HG02981 (cell line): ENCODE measurements around the gene ACVR2A.
A peak's percentile ranks its signal among the peaks of the same experiment; 100 is the strongest.

Experiments
- ATAC-seq: cut with Tn5 transposase; IDR thresholded peaks from one replicate; pipeline ENCODE4 v1.9.1; 2021; ENCODE audit warnings: mild to moderate bottlenecking, moderate library complexity; ENCODE audit not compliant: unreplicated experiment

ACVR2A gene

DNA sequence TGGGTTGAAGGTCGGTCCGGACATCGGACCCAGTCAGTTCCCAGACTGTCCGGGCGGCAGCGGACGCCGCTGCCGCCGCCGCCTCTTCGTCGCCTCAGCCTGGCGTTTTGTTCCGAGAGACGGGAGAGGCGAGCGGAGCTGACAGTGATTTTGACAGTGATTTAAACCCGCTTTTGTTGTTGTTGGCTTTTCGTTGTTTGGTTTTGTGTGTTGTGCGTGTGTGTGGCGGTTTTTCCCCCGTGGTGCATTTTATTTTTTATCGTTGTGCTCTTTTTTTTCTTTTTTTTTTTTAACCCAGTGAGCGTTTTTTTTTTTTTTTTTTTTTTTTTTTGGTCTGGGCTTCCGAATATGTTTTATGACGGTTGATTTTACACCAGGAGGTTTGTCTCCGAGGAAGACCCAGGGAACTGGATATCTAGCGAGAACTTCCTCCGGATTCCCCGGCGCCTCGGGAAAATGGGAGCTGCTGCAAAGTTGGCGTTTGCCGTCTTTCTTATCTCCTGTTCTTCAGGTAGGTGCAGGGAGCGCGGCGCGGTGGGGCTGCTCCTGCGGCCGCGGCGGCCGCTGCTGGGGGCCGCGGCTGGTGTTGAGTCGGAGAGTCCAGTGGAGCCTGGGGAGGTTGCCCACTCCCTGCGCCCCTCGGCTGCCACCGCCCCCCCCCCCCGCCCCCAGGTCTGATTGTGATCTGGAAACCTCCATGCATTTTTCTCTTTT lies at the start of gene ACVR2A:
ACVR2A (plus strand) TSS at position 333 of the 714 bp plus-strand sequence; CDS start at position 457, 124 bp downstream.
- peak; percentile 35 for ATAC-seq

- no peak for ATAC-seq
Observed at GRCh38 chr2:147800316-147800715, 44.5 kb upstream of the ACVR2A start.

DNA sequence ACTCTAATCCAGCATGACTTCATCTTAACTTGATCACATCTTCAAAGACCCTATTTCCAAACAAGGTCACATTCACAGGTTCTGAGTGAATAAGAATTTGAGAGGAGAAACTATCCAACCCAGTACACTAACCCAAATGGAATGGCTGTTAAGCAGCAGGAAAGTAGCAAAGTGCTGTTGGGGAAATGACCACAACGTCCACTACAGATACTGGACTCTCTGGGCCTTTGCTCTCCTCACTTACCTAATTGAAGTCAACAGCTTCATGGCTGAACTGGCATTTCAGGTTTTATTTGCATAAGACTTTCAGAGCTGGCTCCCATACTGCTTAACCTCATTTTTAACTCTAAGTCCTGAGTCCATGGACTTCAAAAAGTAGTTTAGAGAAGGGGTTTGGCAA lies 38.0 kb upstream of the ACVR2A start:
- ATAC-seq = no peak

DNA sequence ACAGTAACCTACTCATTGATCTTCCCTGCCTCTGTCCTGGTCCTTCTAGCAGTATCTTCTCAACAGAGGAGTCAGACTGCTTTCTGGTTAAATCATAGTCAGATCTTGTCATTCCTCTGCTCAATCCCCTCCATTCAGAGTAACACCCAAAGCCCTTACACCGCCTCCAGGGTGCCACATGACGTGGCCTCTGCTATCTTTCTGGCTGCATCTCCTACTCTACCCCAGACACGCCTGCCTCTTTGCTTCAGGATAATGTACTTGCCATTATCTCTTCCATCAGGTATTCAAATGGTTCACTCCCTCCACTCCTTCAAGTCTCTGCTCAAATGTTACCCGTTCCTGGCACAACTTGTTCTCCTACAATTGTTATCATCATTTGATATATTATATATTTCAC lies 36.3 kb upstream of the ACVR2A start:
- no peak for ATAC-seq

DNA sequence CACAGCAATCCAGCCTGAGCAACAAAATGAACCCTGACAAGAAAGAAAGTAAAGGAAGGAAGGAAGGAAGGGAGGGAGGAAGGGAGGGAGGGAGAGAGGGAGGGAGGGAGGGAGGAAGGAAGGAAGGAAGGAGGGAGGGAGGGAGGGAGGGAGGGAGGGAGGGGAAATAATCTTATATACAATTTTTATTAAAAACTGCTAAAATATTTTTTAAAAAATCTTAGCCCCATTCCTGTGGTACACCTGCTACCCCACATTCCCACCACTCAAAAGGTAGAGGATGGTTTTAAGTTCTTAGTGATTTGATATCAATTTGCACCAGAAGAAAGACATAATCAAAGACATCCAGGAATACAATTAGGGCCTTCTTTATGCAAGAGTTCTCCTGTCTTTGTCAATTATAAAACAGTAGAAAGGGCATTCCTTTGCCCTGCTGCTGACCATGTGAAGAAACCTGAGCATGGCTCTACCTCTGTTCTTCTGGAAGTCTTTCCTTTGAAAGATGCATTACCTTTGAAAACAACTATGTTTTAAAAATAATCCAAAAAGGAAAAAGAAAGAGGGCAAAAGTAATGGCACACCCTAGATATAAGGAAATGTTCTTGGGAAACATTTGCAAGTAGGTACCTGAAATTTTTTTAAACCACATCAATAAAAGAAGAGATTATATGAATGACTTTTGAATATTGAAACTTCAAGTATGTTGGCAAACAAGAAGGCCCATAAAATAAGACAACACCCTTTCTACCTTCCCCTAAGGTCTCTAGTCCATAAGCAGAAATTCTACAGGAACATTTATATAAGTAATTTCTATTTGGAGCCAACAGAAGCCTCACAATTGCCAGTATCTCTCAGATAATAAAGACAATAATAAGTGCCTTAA lies 33.7 kb upstream of the ACVR2A start:
- no peak for ATAC-seq

GRCh38 chr2:147818741-147819140 lies 26.1 kb upstream of the ACVR2A start:
- ATAC-seq = no peak

DNA sequence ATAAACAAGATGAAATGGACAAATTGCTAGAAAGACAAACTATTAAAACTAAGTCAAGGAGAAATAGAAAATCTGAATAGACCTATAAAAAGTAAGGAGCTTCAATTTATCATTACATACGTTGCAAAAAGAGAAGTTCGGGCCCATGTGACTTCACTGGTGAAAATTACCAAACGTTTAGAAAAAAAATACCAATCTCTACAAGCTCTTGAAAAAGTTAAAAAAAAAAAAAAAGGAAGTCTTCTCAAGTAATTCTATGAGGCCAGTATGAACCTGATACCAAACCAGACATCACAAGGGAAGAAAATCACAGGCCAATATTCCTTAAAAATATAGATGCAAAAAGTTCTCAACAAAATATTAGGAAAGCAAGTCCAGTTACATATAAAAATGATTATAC lies 20.2 kb upstream of the ACVR2A start:
- ATAC-seq = no peak

GRCh38 chr2:147826278-147827087 lies 18.3 kb upstream of the ACVR2A start:
- no peak for ATAC-seq

GRCh38 chr2:147827088-147827375 lies 17.8 kb upstream of the ACVR2A start:
- ATAC-seq = no peak

- no peak for ATAC-seq
Observed at GRCh38 chr2:147829106-147829505, 15.7 kb upstream of the ACVR2A start.

- ATAC-seq = no peak
Observed at GRCh38 chr2:147836099-147836498, 8.7 kb upstream of the ACVR2A start.

GRCh38 chr2:147843391-147843863 lies 1.4 kb upstream of the ACVR2A start:
- ATAC-seq = no peak

DNA sequence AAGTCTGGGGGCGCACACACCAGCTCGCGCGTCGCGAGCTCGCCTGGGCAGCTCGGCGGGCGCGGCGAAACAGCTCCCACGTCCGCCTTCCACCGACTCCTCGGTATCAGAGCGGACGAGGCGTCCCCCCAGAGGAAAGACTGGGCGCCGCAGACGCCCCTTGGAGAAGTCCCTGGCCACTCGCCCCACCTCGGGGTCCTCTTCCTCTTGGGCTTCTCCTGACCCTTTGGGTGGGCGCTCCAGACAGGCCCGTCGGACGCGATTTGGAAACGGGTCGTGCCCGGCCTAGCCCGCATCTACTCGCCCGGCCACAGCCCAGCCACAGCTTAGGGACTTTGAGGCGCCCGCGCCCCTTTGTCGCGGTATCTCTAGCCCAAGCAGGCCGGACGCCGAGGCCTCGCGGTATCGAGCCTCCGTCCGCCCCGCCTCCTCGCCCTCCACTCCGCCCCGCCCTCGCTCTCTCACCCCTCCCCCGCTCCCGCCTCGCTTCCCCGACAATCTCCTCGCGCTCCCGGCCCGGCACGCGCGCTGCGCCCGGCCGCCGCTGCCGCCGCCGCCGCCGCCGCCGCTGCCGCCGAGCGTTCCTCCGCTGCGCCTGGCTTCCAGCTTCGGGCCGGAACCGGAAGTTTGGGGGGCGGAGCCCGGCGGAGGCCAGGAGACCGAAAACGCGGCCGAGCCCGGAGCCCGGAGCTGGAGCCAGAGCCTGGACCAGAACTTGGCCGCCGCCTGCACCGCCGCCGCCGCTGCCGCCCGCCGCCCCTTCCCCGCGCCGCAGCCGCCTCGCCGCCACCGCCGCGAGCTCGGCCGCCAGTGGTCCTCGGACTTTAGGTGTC lies 749 bp upstream of the ACVR2A start:
- peak; percentile 84 for ATAC-seq

DNA sequence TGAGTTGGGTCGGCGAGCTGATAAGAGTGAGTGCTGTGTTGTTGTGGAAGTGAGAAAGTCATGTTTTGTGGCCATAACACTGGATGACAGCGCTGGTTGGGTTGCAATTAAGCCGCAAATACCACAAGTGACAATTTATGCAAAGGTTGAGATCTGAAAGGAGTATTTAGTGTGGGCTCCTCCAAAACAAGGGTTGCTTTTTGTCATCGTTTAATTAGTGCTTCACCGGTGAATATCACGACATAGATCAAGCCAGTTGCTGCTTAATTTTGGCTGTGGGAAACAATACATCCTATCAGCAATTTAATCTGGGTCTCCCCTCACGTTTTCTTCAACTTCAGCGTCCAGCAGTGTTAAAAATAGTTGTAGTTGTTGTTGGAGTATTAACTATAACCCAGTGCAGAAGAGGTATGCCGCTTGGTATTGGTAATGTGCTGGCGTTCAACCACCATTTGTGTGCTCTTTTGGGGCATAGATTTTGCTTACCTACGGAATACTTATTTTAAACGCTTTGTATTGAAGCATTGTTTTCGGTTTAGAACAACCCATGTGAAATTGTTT lies 662 bp downstream of the ACVR2A start:
- peak; percentile 43 for ATAC-seq

DNA sequence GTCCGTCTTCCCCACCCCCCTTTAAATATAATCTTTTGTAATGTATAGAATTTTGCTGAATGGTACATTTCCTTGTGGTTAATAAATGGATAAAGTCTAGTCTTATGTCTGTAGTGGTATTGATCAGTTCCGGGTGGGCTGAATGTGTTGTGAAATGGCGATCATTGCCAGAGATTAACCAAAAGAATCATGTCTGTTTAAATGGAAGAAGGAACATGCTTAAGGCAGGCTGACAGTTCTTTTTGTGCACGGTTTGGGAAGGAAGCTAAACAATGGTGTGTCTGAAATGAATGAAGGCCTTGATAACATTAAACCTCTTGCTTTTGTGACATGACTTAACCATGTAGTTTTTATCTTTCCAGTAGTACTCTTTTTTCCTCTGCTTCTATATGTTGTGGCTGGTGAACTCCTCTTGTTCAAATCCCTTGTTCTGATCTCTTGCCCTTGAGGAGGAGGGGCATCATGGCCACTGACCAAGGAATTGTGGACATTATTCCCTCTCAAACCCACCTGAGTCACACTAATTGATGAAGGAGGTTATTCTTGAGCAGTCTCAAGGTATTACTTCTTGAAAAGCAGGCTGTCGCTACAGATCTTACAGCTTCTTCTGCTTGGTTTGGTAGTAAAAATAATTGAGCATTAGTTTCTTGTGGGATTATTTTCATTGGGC lies 1.7 kb downstream of the ACVR2A start:
- ATAC-seq = no peak

GRCh38 chr2:147847746-147848391 lies 3.0 kb downstream of the ACVR2A start:
- ATAC-seq = no peak

GRCh38 chr2:147850838-147851237 lies 6.0 kb downstream of the ACVR2A start:
- no peak for ATAC-seq

GRCh38 chr2:147851244-147851930 lies 6.6 kb downstream of the ACVR2A start:
- no peak for ATAC-seq
